AG10803 (cell line): ENCODE measurements around the gene DENND4C.
"Not testable (repeated sequence)": the region's sequence is repeated elsewhere in the genome, so short reads cannot be mapped to it uniquely, and the experiment has no call there.

Experiments used
- DNase-seq: peaks from one replicate; pipeline ENCODE4 v3.0.0; 2010; ENCODE audit warnings: low read depth
- H3K4me3 ChIP-seq: 2 replicates; pipeline ENCODE4 v1.5.1; 2011; ENCODE audit warnings: mild to moderate bottlenecking, low read length, control low read depth
- CTCF ChIP-seq: conservative IDR thresholded peaks from 2 replicates; pipeline ENCODE4 v1.5.1; 2011; ENCODE audit warnings: mild to moderate bottlenecking, low read length, control low read depth, inconsistent platforms

DENND4C gene

DNA sequence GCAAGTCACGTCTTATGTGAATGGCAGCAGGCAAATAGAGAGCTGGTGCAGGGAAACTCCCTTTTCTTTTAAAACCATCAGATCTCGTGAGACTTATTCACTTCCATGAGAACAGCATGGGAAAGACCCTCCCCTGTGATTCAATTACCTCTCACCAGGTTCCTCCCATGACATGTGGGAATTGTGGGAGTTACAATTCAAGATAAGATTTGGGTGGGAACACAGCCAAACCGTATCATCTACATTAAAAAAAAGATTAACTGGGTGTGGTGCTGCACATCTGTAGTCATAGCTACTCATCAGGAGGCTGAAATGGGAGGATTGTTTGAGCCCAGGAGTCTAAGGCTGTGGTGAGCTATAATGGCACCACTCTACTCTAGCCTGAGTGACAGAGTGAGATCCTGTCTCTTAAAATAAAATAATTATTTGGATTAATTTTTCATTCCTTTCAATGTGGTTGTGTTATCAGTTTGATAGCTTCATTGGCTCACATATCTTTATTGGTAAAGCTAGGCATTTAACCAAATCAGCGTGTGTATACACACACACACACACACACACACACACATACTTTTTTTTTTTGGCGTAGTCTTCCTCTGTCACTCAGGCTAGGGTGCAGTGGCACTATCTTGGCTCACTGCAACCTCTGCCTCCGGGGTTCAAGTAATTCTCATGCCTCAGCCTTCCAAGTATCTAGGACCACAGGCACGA is 21.8 kb downstream of the DENND4C start:
- H3K4me3 ChIP-seq, result no peak overlapping the region
- TF ChIP-seq CTCF, result no peak

DNA sequence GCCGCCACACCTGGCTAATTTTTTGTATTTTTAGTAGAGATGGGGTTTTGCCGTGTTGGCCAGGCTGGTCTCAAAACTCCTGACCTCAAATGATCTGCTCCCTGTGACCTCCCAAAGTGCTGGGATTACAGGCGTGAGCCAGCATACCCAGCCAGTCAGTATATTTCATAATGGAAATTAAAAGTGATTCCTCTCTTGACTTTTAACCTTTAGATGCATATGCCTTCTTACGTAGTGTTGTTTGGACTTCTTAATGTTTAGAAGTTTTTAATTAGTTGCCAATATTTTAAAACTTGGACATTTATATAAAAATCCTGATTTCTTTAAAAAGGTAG is 22.4 kb downstream of the DENND4C start:
- DNase-seq, result no peak
- H3K4me3 ChIP-seq, result no peak overlapping the region
- no peak for TF ChIP-seq CTCF

More for the DNA sequence above, 21.8 kb downstream of the DENND4C start:
- DNase-seq, result no peak

GRCh38 chr9:19255112-19255511 is 24.6 kb downstream of the DENND4C start:
- no peak overlapping the region for H3K4me3 ChIP-seq
- no peak for DNase-seq
- no peak for TF ChIP-seq CTCF

DNA sequence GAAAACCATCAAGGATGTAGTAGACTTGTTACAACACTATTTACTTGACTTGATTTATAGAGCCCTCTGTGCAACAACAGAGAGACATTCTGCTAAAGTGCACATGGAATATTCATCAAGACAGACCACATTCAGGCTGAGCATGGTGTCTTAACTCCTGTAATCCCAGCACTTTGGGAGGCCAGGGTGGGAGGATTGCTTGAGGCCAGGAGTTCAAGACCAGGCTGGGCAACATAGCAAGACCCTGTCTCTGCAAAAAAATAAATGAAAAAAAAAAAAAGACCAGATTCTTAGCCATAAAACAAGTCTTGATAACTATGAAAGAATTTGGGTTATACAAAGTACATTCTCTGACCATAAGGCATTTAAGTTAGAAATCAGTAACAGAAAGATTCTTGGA is 25.3 kb downstream of the DENND4C start:
- no peak for TF ChIP-seq CTCF
- DNase-seq, result no peak
- no peak overlapping the region for H3K4me3 ChIP-seq

- not testable (repeated sequence) for DNase-seq, H3K4me3 ChIP-seq
Measured at GRCh38 chr9:19259665-19260255, 29.3 kb downstream of the DENND4C start.

- not testable (repeated sequence) for DNase-seq, H3K4me3 ChIP-seq
Measured at GRCh38 chr9:19265602-19266001, 35.1 kb downstream of the DENND4C start.

GRCh38 chr9:19266778-19267384 is 36.4 kb downstream of the DENND4C start:
- H3K4me3 ChIP-seq, DNase-seq: not testable (repeated sequence)

DNA sequence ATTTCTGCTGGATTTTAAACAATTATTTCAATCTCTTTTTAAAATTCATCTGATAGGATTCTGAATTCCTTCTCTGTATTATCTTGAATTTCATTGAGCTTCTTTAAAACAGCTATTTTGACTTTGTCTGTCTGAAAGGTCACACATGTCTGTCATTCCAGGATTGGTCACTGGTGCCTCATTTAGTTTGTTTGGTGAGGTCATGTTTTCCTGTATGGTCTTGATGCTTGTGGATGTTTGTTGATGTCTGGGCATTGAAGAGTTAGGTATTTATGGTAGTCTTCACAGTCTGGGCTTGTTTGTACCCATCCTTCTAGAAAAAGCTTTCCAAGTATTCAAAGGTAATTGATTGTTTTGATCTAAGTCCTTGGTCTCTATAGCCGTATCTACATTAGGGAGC is 39.1 kb downstream of the DENND4C start:
- no peak for TF ChIP-seq CTCF
- no peak overlapping the region for H3K4me3 ChIP-seq
- no peak for DNase-seq
